Fibroblast of lung (primary cell): Measurements from ENCODE around the gene SRPK3. TPM values are rescaled to one million over a fixed set of nuclear protein-coding genes. Genes with fewer than 3 reads are reported as not detected.

Experiments used
- DNase-seq, 2 donors: peaks; one replicate each; pipeline versions ENCODE4 v3.0.0 to v3.0.0-alpha.2; 2010; ENCODE audit warnings: low read depth in 2 of 2
- H2AFZ ChIP-seq: 2 replicates; pipeline ENCODE4 v1.5.1; 2012; ENCODE audit warnings: low read length, control low read depth, inconsistent platforms
- H3K27ac ChIP-seq: 2 replicates; pipeline ENCODE4 v1.5.1; 2011; ENCODE audit warnings: low read length, control low read depth; ENCODE audit not compliant: insufficient read depth
- H3K27me3 ChIP-seq: 2 replicates; pipeline ENCODE4 v1.5.1; 2011; ENCODE audit warnings: mild to moderate bottlenecking, low read length; ENCODE audit not compliant: control insufficient read depth, insufficient read depth
- H3K36me3 ChIP-seq: 2 replicates; pipeline ENCODE4 v1.5.1; 2011; ENCODE audit warnings: low read length; ENCODE audit not compliant: control insufficient read depth, insufficient read depth
- H3K4me1 ChIP-seq: 2 replicates; pipeline ENCODE4 v1.5.1; 2011; ENCODE audit warnings: low read length; ENCODE audit not compliant: control insufficient read depth, insufficient read depth; ENCODE audit errors: extremely low read depth
- H3K4me2 ChIP-seq: 2 replicates; pipeline ENCODE4 v1.5.1; 2011; ENCODE audit warnings: low read length, control low read depth; ENCODE audit not compliant: insufficient read depth; ENCODE audit errors: extremely low read depth
- H3K4me3 ChIP-seq, 4 experiments: fragments of 200-600 bp in 1 of 4; sonication (generic) in 1 of 4; replicated peaks in 1 of 4; 2 replicates each; pipeline ENCODE4 v1.5.1; 2011 to 2016; ENCODE audit warnings: low read length in 4 of 4, low read depth in 3 of 4, mild to moderate bottlenecking in 3 of 4, control low read depth in 2 of 4, inconsistent platforms in 1 of 4, mixed read lengths in 1 of 4; ENCODE audit not compliant: insufficient read depth in 1 of 4; ENCODE audit errors: control extremely low read depth in 1 of 4
- H3K79me2 ChIP-seq: 2 replicates; pipeline ENCODE4 v1.5.1; 2012; ENCODE audit warnings: mild to moderate bottlenecking, low read length, inconsistent platforms; ENCODE audit not compliant: control insufficient read depth, insufficient read depth
- H3K9ac ChIP-seq: 2 replicates; pipeline ENCODE4 v1.5.1; 2011; ENCODE audit warnings: mild to moderate bottlenecking, low read length, control low read depth; ENCODE audit not compliant: insufficient read depth
- H3K9me3 ChIP-seq: 2 replicates; pipeline ENCODE4 v1.5.1; 2012; ENCODE audit warnings: low read depth, low read length; ENCODE audit not compliant: control insufficient read depth, insufficient read depth
- H4K20me1 ChIP-seq: 2 replicates; pipeline ENCODE4 v1.5.1; 2011; ENCODE audit warnings: low read length; ENCODE audit not compliant: control insufficient read depth, insufficient read depth; ENCODE audit errors: extremely low read depth
- EZH2 ChIP-seq: IDR thresholded peaks from 2 replicates; pipeline ENCODE4 v1.5.1; 2012; ENCODE audit warnings: low read length, control low read depth, mild to moderate bottlenecking; ENCODE audit errors: missing control alignments
- polyA plus RNA-seq, 2 donors: library from polyadenylated mRNA; depleted of rRNA in 1 of 2; stranded (reverse) in 1 of 2; unstranded in 1 of 2; fragments of >200 nt; gene quantifications; 2 replicates each; pipeline ENCODE4 v1.2.1, GENCODE V29; 2011 to 2012; ENCODE audit warnings: missing spikeins in 1 of 2
- total RNA-seq: library from RNA; depleted of rRNA; stranded (reverse); fragments of >200 nt; gene quantifications from 2 replicates; pipeline ENCODE4 v1.2.1, GENCODE V29; 2014
- TF ChIP-seq, protein P1 (sequence below), 2 donors: IDR thresholded peaks in 1 of 2; conservative IDR thresholded peaks in 1 of 2; 1 replicate in 1 of 2; 2 replicates in 1 of 2; pipeline ENCODE4 v1.5.1; 2011 to 2012; ENCODE audit warnings: low read length in 2 of 2, control low read depth in 1 of 2, inconsistent platforms in 1 of 2, low read depth in 1 of 2, mild to moderate bottlenecking in 1 of 2

The SRPK3 gene
- total and polyA plus RNA-seq, 2 donors (not counting 1 experiment from before 2014, with no cell fraction given) = 0.40 to 0.83 TPM

DNA sequence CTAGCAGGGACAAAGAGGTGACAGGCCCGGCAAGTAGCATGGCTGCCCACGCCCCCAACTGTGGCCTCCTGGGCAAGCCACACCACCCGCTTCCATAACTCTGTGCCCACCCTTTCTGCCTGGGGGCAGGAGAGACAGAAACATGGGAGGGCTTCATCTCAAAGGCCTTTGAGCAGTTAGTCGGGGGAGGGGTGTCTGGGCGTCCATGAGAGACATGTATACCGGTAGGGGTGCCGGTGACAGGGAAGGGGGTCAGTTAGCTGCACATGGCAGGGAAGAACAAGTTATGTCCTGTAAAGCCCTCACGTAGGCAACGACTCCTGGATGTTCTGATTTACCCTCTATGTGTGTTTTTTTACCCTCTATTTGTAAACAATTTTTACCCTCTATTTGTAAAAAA, 40.2 kb downstream of the SRPK3 start:
- Histone ChIP-seq H3K4me2 (no peak overlapping the region), H3K79me2 (no peaks in the 10 kb centered on the region), H2AFZ (no peak overlapping the region), H3K27me3 (peaks cover 9% of the 10 kb centered on the region), H4K20me1 (no peaks in the 10 kb centered on the region), H3K4me3 (no peak overlapping the region), H3K27ac (no peak overlapping the region), H3K4me1 (no peaks in the 10 kb centered on the region), H3K9me3 (no peaks in the 10 kb centered on the region), H3K36me3 (no peaks in the 10 kb centered on the region), H3K9ac (no peak overlapping the region)
- DNase-seq = no peak
- no peak for TF ChIP-seq EZH2
- TF ChIP-seq, protein P1, sequence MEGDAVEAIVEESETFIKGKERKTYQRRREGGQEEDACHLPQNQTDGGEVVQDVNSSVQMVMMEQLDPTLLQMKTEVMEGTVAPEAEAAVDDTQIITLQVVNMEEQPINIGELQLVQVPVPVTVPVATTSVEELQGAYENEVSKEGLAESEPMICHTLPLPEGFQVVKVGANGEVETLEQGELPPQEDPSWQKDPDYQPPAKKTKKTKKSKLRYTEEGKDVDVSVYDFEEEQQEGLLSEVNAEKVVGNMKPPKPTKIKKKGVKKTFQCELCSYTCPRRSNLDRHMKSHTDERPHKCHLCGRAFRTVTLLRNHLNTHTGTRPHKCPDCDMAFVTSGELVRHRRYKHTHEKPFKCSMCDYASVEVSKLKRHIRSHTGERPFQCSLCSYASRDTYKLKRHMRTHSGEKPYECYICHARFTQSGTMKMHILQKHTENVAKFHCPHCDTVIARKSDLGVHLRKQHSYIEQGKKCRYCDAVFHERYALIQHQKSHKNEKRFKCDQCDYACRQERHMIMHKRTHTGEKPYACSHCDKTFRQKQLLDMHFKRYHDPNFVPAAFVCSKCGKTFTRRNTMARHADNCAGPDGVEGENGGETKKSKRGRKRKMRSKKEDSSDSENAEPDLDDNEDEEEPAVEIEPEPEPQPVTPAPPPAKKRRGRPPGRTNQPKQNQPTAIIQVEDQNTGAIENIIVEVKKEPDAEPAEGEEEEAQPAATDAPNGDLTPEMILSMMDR (conservative IDR thresholded peaks at IDR 0.05 in 1 of 2, IDR thresholded peaks at IDR 0.05 in 1 of 2; ENCODE audit: low read depth in 1 of 2, low read length in 2 of 2) = no peak

- H3K9ac ChIP-seq = no peak overlapping the region
- no peak overlapping the region for H3K4me2 ChIP-seq
- peaks cover 19% of the 10 kb centered on the region for H3K27me3 ChIP-seq
- no peaks in the 10 kb centered on the region for H3K79me2 ChIP-seq
- no peak overlapping the region for H2AFZ ChIP-seq
- no peak for DNase-seq
- H3K4me3 ChIP-seq = no peak overlapping the region
- H3K9me3 ChIP-seq = no peaks in the 10 kb centered on the region
- H3K27ac ChIP-seq = no peak overlapping the region
- no peaks in the 10 kb centered on the region for H3K4me1 ChIP-seq
- no peaks in the 10 kb centered on the region for H4K20me1 ChIP-seq
- TF ChIP-seq EZH2 = no peak
- TF ChIP-seq, protein P1 (conservative IDR thresholded peaks at IDR 0.05 in 1 of 2, IDR thresholded peaks at IDR 0.05 in 1 of 2; ENCODE audit: low read depth in 1 of 2, low read length in 2 of 2) = no peak
- H3K36me3 ChIP-seq = no peaks in the 10 kb centered on the region
Observed at GRCh38 chrX:153824348-153824747, 43.5 kb downstream of the SRPK3 start.

DNA sequence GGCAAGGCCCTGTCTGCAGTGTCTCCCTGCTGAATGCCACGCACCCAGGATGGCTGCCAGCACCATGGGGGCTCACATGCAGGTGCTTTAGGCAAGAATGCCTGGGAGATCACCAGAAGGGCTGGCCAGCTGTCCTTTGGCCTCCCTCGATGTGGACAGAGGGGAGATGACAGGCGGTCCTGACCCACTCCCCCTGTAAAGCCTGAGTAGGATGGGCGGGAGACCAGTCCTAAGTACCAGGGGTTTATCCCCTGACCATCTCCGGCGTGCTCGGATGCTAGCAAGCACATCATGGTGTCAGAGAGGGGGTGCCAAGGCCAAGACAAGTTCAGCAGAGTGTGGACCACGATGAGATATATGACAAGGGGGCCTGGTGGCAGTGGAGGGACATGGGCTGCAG, 44.2 kb downstream of the SRPK3 start:
- H3K4me2 ChIP-seq = no peak overlapping the region
- no peak overlapping the region for H3K4me3 ChIP-seq
- DNase-seq = no peak
- H3K27ac ChIP-seq = no peak overlapping the region
- H3K4me1 ChIP-seq = no peaks in the 10 kb centered on the region
- no peak overlapping the region for H3K9ac ChIP-seq
- H4K20me1 ChIP-seq = no peaks in the 10 kb centered on the region
- TF ChIP-seq, protein P1 (conservative IDR thresholded peaks at IDR 0.05 in 1 of 2, IDR thresholded peaks at IDR 0.05 in 1 of 2; ENCODE audit: low read depth in 1 of 2, low read length in 2 of 2) = no peak
- no peak for TF ChIP-seq EZH2
- no peaks in the 10 kb centered on the region for H3K36me3 ChIP-seq
- H3K9me3 ChIP-seq = no peaks in the 10 kb centered on the region
- no peak overlapping the region for H2AFZ ChIP-seq
- H3K79me2 ChIP-seq = no peaks in the 10 kb centered on the region
- H3K27me3 ChIP-seq = peaks cover 24% of the 10 kb centered on the region
